ENCODE data around the gene EOLA2. TPM values are rescaled to one million over a fixed set of nuclear protein-coding genes. Genes with fewer than 3 reads are reported as not detected.
A peak's percentile ranks its signal among the peaks of the same experiment; 100 is the strongest.

The EOLA2 gene
- total and polyA plus RNA-seq, 10 of the 15 experiments (the other 5 are each of a cell fraction or from before 2014, with no cell fraction given), result 23.9 to 55.8 (median 41.4) TPM

DNA sequence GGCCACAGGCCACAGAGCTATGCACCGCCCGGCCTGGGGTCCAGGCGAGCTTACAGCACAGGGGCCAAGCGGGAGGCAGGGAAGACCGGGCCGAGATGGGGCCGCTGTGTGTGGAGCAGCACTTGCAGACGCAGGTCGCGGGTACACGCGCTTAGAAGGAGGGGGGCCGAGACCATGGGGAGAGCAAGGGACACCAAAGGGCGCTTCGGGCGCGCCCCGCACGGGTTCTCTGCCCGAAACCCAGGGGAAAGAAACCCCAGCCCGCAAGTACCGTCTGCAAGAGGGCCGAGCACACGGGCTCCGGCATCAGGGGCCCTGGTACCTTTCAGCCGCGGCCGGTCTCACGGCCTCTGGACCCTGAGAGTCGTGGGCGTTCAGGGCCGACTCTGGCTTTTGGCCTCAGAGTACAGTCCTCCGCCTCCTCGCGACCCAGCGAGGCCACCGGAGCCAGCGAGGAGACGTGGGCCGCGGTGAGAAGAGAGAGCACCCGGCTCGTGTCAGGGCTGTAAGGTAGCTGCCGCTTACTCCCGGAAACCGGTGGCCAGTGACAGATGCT, 342 bp downstream of the EOLA2 start (continued):
- TF ChIP-seq, protein P1, sequence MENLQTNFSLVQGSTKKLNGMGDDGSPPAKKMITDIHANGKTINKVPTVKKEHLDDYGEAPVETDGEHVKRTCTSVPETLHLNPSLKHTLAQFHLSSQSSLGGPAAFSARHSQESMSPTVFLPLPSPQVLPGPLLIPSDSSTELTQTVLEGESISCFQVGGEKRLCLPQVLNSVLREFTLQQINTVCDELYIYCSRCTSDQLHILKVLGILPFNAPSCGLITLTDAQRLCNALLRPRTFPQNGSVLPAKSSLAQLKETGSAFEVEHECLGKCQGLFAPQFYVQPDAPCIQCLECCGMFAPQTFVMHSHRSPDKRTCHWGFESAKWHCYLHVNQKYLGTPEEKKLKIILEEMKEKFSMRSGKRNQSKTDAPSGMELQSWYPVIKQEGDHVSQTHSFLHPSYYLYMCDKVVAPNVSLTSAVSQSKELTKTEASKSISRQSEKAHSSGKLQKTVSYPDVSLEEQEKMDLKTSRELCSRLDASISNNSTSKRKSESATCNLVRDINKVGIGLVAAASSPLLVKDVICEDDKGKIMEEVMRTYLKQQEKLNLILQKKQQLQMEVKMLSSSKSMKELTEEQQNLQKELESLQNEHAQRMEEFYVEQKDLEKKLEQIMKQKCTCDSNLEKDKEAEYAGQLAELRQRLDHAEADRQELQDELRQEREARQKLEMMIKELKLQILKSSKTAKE (IDR thresholded peaks at IDR 0.05; ENCODE audit: low read depth, poor library complexity, severe bottlenecking), result no peak
- no peak for TF ChIP-seq SP1 (IDR thresholded peaks at IDR 0.05; ENCODE audit: low read depth, low read length)
- TF ChIP-seq NR2C1 (IDR thresholded peaks at IDR 0.05), result no peak
- TF ChIP-seq POLR2AphosphoS2 (IDR thresholded peaks at IDR 0.05; ENCODE audit: low read depth, low read length), result peak; percentile 59; the same call in 1 of the 2 replicates
- TF ChIP-seq, protein P2, sequence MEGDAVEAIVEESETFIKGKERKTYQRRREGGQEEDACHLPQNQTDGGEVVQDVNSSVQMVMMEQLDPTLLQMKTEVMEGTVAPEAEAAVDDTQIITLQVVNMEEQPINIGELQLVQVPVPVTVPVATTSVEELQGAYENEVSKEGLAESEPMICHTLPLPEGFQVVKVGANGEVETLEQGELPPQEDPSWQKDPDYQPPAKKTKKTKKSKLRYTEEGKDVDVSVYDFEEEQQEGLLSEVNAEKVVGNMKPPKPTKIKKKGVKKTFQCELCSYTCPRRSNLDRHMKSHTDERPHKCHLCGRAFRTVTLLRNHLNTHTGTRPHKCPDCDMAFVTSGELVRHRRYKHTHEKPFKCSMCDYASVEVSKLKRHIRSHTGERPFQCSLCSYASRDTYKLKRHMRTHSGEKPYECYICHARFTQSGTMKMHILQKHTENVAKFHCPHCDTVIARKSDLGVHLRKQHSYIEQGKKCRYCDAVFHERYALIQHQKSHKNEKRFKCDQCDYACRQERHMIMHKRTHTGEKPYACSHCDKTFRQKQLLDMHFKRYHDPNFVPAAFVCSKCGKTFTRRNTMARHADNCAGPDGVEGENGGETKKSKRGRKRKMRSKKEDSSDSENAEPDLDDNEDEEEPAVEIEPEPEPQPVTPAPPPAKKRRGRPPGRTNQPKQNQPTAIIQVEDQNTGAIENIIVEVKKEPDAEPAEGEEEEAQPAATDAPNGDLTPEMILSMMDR (IDR thresholded peaks at IDR 0.05 in 2 of 3, conservative IDR thresholded peaks at IDR 0.05 in 1 of 3; ENCODE audit: control insufficient read depth in 2 of 3, extremely low read depth in 1 of 3, insufficient read depth in 1 of 3, low read depth in 3 of 3, low read length in 3 of 3), result no peak
- TF ChIP-seq WRNIP1 (IDR thresholded peaks at IDR 0.05; ENCODE audit: borderline replicate concordance, low read depth, low read length), result no peak
- no peak for TF ChIP-seq NFIC (IDR thresholded peaks at IDR 0.05; ENCODE audit: low read depth, low read length)
- TF ChIP-seq, protein P3, sequence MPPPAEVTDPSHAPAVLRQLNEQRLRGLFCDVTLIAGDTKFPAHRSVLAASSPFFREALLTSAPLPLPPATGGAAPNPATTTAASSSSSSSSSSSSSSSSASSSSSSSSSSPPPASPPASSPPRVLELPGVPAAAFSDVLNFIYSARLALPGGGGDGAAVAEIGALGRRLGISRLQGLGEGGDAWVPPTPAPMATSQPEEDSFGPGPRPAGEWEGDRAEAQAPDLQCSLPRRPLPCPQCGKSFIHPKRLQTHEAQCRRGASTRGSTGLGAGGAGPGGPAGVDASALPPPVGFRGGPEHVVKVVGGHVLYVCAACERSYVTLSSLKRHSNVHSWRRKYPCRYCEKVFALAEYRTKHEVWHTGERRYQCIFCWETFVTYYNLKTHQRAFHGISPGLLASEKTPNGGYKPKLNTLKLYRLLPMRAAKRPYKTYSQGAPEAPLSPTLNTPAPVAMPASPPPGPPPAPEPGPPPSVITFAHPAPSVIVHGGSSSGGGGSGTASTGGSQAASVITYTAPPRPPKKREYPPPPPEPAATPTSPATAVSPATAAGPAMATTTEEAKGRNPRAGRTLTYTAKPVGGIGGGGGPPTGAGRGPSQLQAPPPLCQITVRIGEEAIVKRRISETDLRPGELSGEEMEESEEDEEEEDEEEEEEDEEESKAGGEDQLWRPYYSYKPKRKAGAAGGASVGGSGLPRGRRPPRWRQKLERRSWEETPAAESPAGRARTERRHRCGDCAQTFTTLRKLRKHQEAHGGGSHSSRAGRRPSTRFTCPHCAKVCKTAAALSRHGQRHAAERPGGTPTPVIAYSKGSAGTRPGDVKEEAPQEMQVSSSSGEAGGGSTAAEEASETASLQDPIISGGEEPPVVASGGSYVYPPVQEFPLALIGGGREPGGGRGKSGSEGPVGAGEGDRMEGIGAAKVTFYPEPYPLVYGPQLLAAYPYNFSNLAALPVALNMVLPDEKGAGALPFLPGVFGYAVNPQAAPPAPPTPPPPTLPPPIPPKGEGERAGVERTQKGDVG (CRISPR knock-in tag; IDR thresholded peaks at IDR 0.05), result no peak
- no peak for TF ChIP-seq NRF1 (conservative IDR thresholded peaks at IDR 0.05; ENCODE audit: low read depth, low read length)
- TF ChIP-seq CHD2 (IDR thresholded peaks at IDR 0.05; ENCODE audit: borderline replicate concordance, low read depth, low read length), result no peak
- TF ChIP-seq, protein P4, sequence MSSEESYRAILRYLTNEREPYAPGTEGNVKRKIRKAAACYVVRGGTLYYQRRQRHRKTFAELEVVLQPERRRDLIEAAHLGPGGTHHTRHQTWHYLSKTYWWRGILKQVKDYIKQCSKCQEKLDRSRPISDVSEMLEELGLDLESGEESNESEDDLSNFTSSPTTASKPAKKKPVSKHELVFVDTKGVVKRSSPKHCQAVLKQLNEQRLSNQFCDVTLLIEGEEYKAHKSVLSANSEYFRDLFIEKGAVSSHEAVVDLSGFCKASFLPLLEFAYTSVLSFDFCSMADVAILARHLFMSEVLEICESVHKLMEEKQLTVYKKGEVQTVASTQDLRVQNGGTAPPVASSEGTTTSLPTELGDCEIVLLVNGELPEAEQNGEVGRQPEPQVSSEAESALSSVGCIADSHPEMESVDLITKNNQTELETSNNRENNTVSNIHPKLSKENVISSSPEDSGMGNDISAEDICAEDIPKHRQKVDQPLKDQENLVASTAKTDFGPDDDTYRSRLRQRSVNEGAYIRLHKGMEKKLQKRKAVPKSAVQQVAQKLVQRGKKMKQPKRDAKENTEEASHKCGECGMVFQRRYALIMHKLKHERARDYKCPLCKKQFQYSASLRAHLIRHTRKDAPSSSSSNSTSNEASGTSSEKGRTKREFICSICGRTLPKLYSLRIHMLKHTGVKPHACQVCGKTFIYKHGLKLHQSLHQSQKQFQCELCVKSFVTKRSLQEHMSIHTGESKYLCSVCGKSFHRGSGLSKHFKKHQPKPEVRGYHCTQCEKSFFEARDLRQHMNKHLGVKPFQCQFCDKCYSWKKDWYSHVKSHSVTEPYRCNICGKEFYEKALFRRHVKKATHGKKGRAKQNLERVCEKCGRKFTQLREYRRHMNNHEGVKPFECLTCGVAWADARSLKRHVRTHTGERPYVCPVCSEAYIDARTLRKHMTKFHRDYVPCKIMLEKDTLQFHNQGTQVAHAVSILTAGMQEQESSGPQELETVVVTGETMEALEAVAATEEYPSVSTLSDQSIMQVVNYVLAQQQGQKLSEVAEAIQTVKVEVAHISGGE (CRISPR knock-in tag; IDR thresholded peaks at IDR 0.05), result no peak
- TF ChIP-seq SMAD1 (IDR thresholded peaks at IDR 0.05; ENCODE audit: low read depth, partially characterized antibody), result no peak
- no peak for TF ChIP-seq PAX8 (IDR thresholded peaks at IDR 0.05)
- TF ChIP-seq STAT3 (IDR thresholded peaks at IDR 0.05; ENCODE audit: low read depth, low read length), result no peak
- TF ChIP-seq, protein P5, sequence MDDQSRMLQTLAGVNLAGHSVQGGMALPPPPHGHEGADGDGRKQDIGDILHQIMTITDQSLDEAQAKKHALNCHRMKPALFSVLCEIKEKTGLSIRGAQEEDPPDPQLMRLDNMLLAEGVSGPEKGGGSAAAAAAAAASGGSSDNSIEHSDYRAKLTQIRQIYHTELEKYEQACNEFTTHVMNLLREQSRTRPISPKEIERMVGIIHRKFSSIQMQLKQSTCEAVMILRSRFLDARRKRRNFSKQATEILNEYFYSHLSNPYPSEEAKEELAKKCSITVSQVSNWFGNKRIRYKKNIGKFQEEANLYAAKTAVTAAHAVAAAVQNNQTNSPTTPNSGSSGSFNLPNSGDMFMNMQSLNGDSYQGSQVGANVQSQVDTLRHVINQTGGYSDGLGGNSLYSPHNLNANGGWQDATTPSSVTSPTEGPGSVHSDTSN (IDR thresholded peaks at IDR 0.05; ENCODE audit: insufficient replicate concordance, low read depth, low read length), result no peak
- no peak for TF ChIP-seq IKZF1 (conservative IDR thresholded peaks at IDR 0.05)
- no peak for TF ChIP-seq TCF7 (IDR thresholded peaks at IDR 0.05; ENCODE audit: borderline replicate concordance)
- TF ChIP-seq DPF2 (IDR thresholded peaks at IDR 0.05), result no peak

Measured in GM12878 (cell line).